Measurements from ENCODE around the gene MUC22. TPM values are rescaled to one million over a fixed set of nuclear protein-coding genes. Genes with fewer than 3 reads are reported as not detected.
"Not testable (repeated sequence)": the region's sequence is repeated elsewhere in the genome, so short reads cannot be mapped to it uniquely, and the experiment has no call there.

MUC22 gene
- polyA plus RNA-seq, 1 donor: not detected

- Histone ChIP-seq H3K9me3 (ENCODE audit: control insufficient read depth, low read depth, low read length) (no peaks in the 10 kb centered on the region), H3K27ac (ENCODE audit: low read length) (no peak overlapping the region), H3K36me3 (ENCODE audit: control insufficient read depth, insufficient read depth, low read length) (no peaks in the 10 kb centered on the region), H3K4me1 (ENCODE audit: control insufficient read depth, insufficient read depth, low read length) (no peaks in the 10 kb centered on the region), H3K27me3 (ENCODE audit: control insufficient read depth, insufficient read depth, low read length) (peaks cover 28% of the 10 kb centered on the region), H3K4me3 (ENCODE audit: low read length) (no peak overlapping the region)
- DNase-seq: peak; percentile 37 to 57
- no CpG with 5 or more reads among the region's 6 CpGs for WGBS (ENCODE audit: insufficient coverage, low lambda C conversion rate)
Observed at GRCh38 chr6:31011153-31011552, 879 bp downstream of the MUC22 start.

GRCh38 chr6:31016659-31017299 is 6.5 kb downstream of the MUC22 start:
- no peak for DNase-seq
- WGBS (ENCODE audit: insufficient coverage, low lambda C conversion rate): no CpG with 5 or more reads among the region's 36 CpGs
- Histone ChIP-seq H3K27ac (ENCODE audit: low read length) (no peak overlapping the region), H3K4me3 (ENCODE audit: low read length) (no peak overlapping the region), H3K9me3 (ENCODE audit: control insufficient read depth, low read depth, low read length) (peaks cover 6% of the 10 kb centered on the region), H3K4me1 (ENCODE audit: control insufficient read depth, insufficient read depth, low read length) (no peaks in the 10 kb centered on the region), H3K27me3 (ENCODE audit: control insufficient read depth, insufficient read depth, low read length) (peaks cover 3% of the 10 kb centered on the region), H3K36me3 (ENCODE audit: control insufficient read depth, insufficient read depth, low read length) (no peaks in the 10 kb centered on the region)

GRCh38 chr6:31017436-31017835 is 7.2 kb downstream of the MUC22 start:
- not testable (repeated sequence) for DNase-seq; H3K4me3 ChIP-seq (ENCODE audit: low read length); H3K4me1 ChIP-seq (ENCODE audit: control insufficient read depth, insufficient read depth, low read length); H3K27me3 ChIP-seq (ENCODE audit: control insufficient read depth, insufficient read depth, low read length); H3K27ac ChIP-seq (ENCODE audit: low read length); H3K36me3 ChIP-seq (ENCODE audit: control insufficient read depth, insufficient read depth, low read length); H3K9me3 ChIP-seq (ENCODE audit: control insufficient read depth, low read depth, low read length)
- WGBS (ENCODE audit: insufficient coverage, low lambda C conversion rate): no CpG with 5 or more reads among the region's 3 CpGs

GRCh38 chr6:31020057-31020456 is 9.8 kb downstream of the MUC22 start:
- WGBS (ENCODE audit: insufficient coverage, low lambda C conversion rate): 89% methylated on average over 1 of the region's 2 CpGs

GRCh38 chr6:31020631-31021255 is 10.5 kb downstream of the MUC22 start:
- H3K9me3 ChIP-seq (ENCODE audit: control insufficient read depth, low read depth, low read length); H3K36me3 ChIP-seq (ENCODE audit: control insufficient read depth, insufficient read depth, low read length); H3K27ac ChIP-seq (ENCODE audit: low read length); H3K4me1 ChIP-seq (ENCODE audit: control insufficient read depth, insufficient read depth, low read length); DNase-seq; H3K27me3 ChIP-seq (ENCODE audit: control insufficient read depth, insufficient read depth, low read length); H3K4me3 ChIP-seq (ENCODE audit: low read length): not testable (repeated sequence)
- no CpG with 5 or more reads among the region's 36 CpGs for WGBS (ENCODE audit: insufficient coverage, low lambda C conversion rate)

More at GRCh38 chr6:31020057-31020456, 9.8 kb downstream of the MUC22 start:
- Histone ChIP-seq H3K4me3 (ENCODE audit: low read length) (no peak overlapping the region), H3K36me3 (ENCODE audit: control insufficient read depth, insufficient read depth, low read length) (no peaks in the 10 kb centered on the region), H3K4me1 (ENCODE audit: control insufficient read depth, insufficient read depth, low read length) (no peaks in the 10 kb centered on the region), H3K27ac (ENCODE audit: low read length) (no peak overlapping the region), H3K9me3 (ENCODE audit: control insufficient read depth, low read depth, low read length) (peaks cover 6% of the 10 kb centered on the region), H3K27me3 (ENCODE audit: control insufficient read depth, insufficient read depth, low read length) (no peaks in the 10 kb centered on the region)
- no peak for DNase-seq

GRCh38 chr6:31021705-31022531 is 11.6 kb downstream of the MUC22 start:
- not testable (repeated sequence) for H3K4me3 ChIP-seq (ENCODE audit: low read length); DNase-seq; H3K27me3 ChIP-seq (ENCODE audit: control insufficient read depth, insufficient read depth, low read length); H3K4me1 ChIP-seq (ENCODE audit: control insufficient read depth, insufficient read depth, low read length); H3K36me3 ChIP-seq (ENCODE audit: control insufficient read depth, insufficient read depth, low read length); H3K9me3 ChIP-seq (ENCODE audit: control insufficient read depth, low read depth, low read length); H3K27ac ChIP-seq (ENCODE audit: low read length)
- 100% methylated on average over 2 of the region's 15 CpGs for WGBS (ENCODE audit: insufficient coverage, low lambda C conversion rate)

- Histone ChIP-seq H3K27ac (ENCODE audit: low read length) (no peak overlapping the region), H3K4me3 (ENCODE audit: low read length) (no peak overlapping the region), H3K4me1 (ENCODE audit: control insufficient read depth, insufficient read depth, low read length) (no peaks in the 10 kb centered on the region), H3K9me3 (ENCODE audit: control insufficient read depth, low read depth, low read length) (no peaks in the 10 kb centered on the region), H3K36me3 (ENCODE audit: control insufficient read depth, insufficient read depth, low read length) (no peaks in the 10 kb centered on the region), H3K27me3 (ENCODE audit: control insufficient read depth, insufficient read depth, low read length) (no peaks in the 10 kb centered on the region)
- DNase-seq: no peak
- no CpG with 5 or more reads among the region's 4 CpGs for WGBS (ENCODE audit: insufficient coverage, low lambda C conversion rate)
Observed at GRCh38 chr6:31025595-31025994, 15.3 kb downstream of the MUC22 start.

- Histone ChIP-seq H3K9me3 (ENCODE audit: control insufficient read depth, low read depth, low read length) (no peaks in the 10 kb centered on the region), H3K4me3 (ENCODE audit: low read length) (no peak overlapping the region), H3K4me1 (ENCODE audit: control insufficient read depth, insufficient read depth, low read length) (no peaks in the 10 kb centered on the region), H3K27ac (ENCODE audit: low read length) (no peak overlapping the region), H3K36me3 (ENCODE audit: control insufficient read depth, insufficient read depth, low read length) (no peaks in the 10 kb centered on the region), H3K27me3 (ENCODE audit: control insufficient read depth, insufficient read depth, low read length) (no peaks in the 10 kb centered on the region)
- DNase-seq: no peak
- WGBS (ENCODE audit: insufficient coverage, low lambda C conversion rate): 100% methylated on average over 1 of the region's 6 CpGs
Observed at GRCh38 chr6:31031095-31031494, 20.8 kb downstream of the MUC22 start.

- DNase-seq: no peak
Observed at GRCh38 chr6:31033075-31033474, 22.8 kb downstream of the MUC22 start.

GRCh38 chr6:31035862-31036497 is 25.7 kb downstream of the MUC22 start:
- 83% methylated on average over 1 of the region's 4 CpGs for WGBS (ENCODE audit: insufficient coverage, low lambda C conversion rate)
- H3K27me3 ChIP-seq (ENCODE audit: control insufficient read depth, insufficient read depth, low read length): peaks cover 22% of the 10 kb centered on the region
- H3K4me1 ChIP-seq (ENCODE audit: control insufficient read depth, insufficient read depth, low read length): no peaks in the 10 kb centered on the region
- no peaks in the 10 kb centered on the region for H3K9me3 ChIP-seq (ENCODE audit: control insufficient read depth, low read depth, low read length)
- DNase-seq: no peak
- H3K4me3 ChIP-seq (ENCODE audit: low read length): no peak overlapping the region
- H3K27ac ChIP-seq (ENCODE audit: low read length): no peak overlapping the region
- H3K36me3 ChIP-seq (ENCODE audit: control insufficient read depth, insufficient read depth, low read length): no peaks in the 10 kb centered on the region

More at GRCh38 chr6:31033075-31033474, 22.8 kb downstream of the MUC22 start:
- Histone ChIP-seq H3K4me3 (ENCODE audit: low read length) (no peak overlapping the region), H3K4me1 (ENCODE audit: control insufficient read depth, insufficient read depth, low read length) (no peaks in the 10 kb centered on the region), H3K9me3 (ENCODE audit: control insufficient read depth, low read depth, low read length) (no peaks in the 10 kb centered on the region), H3K36me3 (ENCODE audit: control insufficient read depth, insufficient read depth, low read length) (no peaks in the 10 kb centered on the region), H3K27ac (ENCODE audit: low read length) (no peak overlapping the region), H3K27me3 (ENCODE audit: control insufficient read depth, insufficient read depth, low read length) (peaks cover 12% of the 10 kb centered on the region)
- WGBS (ENCODE audit: insufficient coverage, low lambda C conversion rate): 88% methylated on average over 2 of the region's 4 CpGs

Measured in large intestine (tissue), 3 donors.